SW 1271 (cell line): ENCODE data around the gene AUTS2.
"Not testable (repeated sequence)": the region's sequence is repeated elsewhere in the genome, so short reads cannot be mapped to it uniquely, and the experiment has no call there.

Source experiments
- DNase-seq, 2 experiments: peaks; one replicate each; lab custom pipeline; 2025; lab: John Stamatoyannopoulos, UW

Gene AUTS2

GRCh38 chr7:70349819-70350218 is 751.5 kb downstream of the AUTS2 start:
- no peak for DNase-seq

DNA sequence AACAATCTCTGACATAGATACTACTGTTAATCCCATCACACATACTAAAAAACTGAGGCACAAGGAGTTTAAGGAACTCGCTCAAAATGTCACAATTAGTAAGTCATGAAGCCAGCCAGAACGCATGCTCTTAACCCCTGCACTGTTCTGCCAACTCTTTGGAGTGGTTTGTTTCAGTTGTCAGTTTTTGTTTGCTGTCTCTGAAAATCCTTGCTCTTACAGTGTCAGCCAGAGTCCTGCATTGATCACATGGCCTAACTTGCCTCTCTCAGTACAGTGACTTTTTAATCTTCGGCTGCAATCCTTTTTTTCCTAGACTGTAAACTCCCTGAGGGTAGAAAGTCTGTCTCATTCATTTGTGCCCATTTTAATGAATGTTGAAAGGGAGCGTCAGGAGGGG is 753.8 kb downstream of the AUTS2 start:
- no peak for DNase-seq

- DNase-seq = no peak
These were observed 754.6 kb downstream of the AUTS2 start for GRCh38 chr7:70352906-70353305.

GRCh38 chr7:70353330-70353945 is 755.2 kb downstream of the AUTS2 start:
- no peak for DNase-seq

- DNase-seq = no peak
These were observed 755.7 kb downstream of the AUTS2 start for GRCh38 chr7:70353946-70354335.

GRCh38 chr7:70354409-70355169 is 756.3 kb downstream of the AUTS2 start:
- no peak for DNase-seq

DNA sequence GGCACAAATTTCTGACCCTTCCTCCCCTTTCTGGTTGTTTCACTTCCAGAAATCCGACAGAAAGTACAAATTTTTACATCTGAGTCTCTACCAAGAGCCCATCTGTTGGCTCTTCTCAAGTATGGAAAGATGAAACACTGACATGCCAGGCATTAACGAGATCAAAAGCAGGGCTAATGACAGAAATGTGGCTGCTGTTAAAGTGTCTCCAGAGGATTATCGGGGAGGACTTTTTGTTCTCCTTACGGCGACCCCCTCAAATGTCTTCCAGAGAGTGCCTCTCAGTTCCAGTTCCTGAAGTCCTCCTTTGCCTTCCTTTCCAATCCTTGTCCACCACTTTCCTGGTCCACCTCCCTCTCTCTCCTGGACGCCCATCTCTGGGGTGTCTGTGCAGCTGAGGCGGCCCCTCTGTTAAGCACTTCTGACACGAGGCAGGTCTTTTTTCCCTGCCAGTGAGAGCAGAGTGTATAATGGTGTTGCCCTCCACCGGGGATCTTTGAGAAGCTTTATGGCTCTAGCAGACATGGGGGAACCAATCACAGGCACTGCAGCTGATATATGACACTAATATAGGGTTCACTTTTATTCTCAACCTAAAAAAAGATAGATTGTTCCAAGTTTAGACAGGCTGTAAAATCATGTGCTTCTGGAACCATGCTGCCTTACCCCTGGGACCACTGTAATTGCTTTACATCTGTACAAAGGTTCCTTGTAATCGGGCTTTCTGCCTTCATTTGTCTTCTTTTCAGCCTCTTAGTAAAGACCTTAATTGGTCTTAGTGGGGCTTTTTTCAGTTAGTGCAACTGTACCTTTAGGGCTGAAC is 757.1 kb downstream of the AUTS2 start:
- DNase-seq = no peak

DNA sequence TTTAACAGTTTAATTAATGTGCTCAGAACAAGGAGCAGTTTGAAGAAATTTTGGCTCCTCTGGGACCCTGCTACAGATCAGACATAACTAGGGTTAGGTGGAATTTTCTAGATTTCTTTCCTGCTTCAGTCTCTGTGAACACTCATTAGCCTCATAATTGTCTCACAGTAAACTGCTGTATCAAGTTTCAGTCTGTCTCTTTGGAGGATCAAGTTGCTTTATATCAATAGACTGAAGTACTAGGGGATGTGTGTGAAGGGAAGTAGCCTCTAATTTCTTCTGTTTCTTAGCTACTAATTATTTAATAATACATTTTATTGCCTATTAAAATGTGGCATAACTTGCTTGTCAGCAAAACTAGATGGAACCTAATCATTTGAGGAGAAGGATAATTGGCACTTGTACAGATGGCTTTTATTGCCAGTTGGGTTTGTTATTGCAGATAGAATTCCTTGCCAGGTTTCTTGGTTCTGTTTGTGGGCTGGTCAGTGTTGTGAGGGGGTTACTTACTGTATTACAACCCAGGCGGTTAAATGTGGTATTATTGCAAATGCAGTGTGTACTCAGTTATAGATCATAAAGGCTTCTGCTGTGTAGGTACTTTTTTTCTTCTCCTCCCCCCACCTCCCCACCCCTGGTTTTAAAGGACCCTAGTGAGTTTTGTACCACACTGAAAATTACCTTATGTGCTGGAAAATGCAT is 758.0 kb downstream of the AUTS2 start:
- DNase-seq = no peak

- DNase-seq = no peak
These were observed 758.6 kb downstream of the AUTS2 start for GRCh38 chr7:70356787-70357328.

DNA sequence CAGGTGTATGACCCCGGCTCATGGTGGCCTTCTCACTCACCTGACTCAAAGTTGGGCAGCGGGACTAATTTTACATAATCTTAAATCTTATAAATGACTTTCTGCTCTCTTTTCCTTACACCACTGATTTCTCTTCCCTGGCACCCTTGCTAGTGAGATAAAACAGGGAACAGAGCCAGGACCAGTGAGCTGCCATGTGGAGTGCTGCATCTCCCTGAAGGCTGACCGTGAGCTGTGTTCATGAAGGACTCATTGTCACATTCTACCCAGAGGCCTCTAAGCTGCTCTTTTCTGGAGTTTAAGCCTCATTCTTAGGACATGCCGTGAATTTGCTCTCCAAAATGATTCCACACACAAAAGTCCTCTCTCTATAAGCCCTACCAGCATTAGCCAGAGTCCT is 762.3 kb downstream of the AUTS2 start:
- DNase-seq = no peak

GRCh38 chr7:70361821-70362220 is 763.5 kb downstream of the AUTS2 start:
- no peak for DNase-seq

DNA sequence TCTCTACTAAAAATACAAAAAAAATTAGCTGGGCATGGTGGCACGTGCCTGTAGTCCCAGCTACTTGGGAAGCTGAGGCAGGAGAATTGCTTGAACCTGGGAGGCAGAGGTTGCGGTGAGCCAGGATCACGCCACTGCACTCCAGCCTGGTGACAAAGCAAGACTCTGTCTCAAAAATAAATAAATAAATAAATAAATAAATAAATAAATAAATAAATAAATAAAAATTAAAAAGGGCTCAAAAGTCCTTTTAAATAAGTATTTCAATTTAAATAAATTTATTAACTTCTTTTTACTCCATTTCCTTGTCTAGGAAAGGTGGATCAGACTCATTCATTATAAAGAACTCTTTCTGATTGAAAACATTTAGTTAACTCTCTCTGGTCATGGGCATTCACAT is 766.1 kb downstream of the AUTS2 start:
- DNase-seq = not testable (repeated sequence)

DNA sequence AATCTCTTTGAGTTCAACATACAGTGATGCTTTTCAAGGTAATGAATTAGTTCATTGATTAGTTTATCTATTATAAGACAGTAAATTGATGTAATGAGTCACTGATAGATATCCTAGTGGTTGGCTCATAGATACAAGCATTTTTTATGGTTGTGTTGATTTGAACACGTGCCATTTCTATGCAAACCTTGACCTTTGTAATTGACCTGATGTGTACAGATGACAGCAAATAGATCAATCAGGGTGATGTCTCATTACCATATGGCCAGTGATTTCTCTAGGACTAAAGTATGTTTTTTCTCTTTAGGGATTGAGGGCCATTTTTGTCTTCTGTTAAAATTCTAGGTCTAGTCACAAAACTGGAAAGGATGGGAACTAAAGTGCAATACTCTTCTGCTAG is 773.4 kb downstream of the AUTS2 start:
- no peak for DNase-seq

GRCh38 chr7:70372768-70373515 is 774.7 kb downstream of the AUTS2 start:
- DNase-seq = no peak

GRCh38 chr7:70374772-70375533 is 776.7 kb downstream of the AUTS2 start:
- DNase-seq = no peak

DNA sequence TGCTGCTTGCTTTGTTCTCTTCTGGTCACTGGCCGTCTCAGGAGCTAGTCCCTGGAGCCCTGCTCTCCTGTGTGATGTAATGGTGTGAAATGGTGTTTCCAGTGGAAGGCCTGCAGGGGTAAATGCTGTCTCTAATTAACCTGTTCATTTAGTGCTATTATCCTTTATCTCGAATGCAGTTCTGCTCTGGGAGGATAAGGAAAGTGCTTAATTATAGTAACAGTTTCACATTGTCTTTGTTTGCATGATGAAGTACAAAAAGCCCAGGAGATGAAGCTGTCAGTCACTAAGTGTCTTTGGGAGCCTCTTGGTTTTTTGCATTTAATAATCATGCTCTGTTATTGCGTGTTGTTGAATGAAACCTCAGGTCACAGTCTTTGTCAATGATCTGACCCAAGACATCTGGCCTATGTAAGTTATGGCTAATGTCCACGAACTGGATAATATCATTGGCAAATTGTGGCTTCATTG is 778.3 kb downstream of the AUTS2 start:
- DNase-seq = no peak

- no peak for DNase-seq
These were observed 779.7 kb downstream of the AUTS2 start for GRCh38 chr7:70377957-70378356.

- no peak for DNase-seq
These were observed 780.9 kb downstream of the AUTS2 start for GRCh38 chr7:70379210-70379609.

DNA sequence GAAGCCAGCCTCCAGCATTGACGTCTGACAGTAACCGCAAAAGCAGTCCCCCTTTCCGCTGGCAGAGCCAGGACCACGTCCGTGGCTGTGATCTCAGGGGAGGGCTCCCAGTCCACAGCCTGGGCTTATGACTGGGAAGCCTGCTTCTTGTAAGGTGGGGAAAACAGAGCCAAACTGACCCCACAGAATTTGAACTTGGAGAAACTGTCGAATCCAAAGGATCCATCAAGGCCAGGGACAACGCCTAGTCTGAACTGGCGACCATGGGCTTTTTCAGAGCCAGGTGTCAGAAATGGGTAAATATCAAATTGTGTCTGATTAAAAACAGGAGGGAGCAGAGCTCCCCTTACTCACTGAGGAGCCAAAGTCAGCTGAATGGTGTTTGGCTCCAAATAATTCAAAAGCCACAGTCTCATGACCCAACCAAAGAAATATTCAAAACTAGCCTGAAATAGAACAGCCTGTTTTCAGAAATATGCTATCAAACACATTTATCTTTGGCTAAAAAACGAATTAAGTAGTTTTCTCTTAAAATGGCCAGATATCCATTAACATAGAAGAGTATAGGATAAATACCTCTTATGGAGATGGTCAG is 782.2 kb downstream of the AUTS2 start:
- no peak for DNase-seq
